Mesenteric fat pad (tissue), 1 donor: ENCODE measurements around the gene PRSS36. TPM values are rescaled to one million over a fixed set of nuclear protein-coding genes. Genes with fewer than 3 reads are reported as not detected.
A peak's percentile ranks its signal among the peaks of the same experiment; 100 is the strongest.
"Not testable (repeated sequence)": the region's sequence is repeated elsewhere in the genome, so short reads cannot be mapped to it uniquely, and the experiment has no call there.

Experiments used
- DNase-seq: peaks from one replicate; pipeline ENCODE4 v3.0.0-alpha.2; 2020; ENCODE audit warnings: low spot score
- total RNA-seq: library from RNA; stranded (reverse); fragmentation: NEBNext Ultra II Directional; extraction: Animal tissue kit (Norgen Biotek cat#: 25700); gene quantifications from one replicate; pipeline ENCODE4 v1.2.1, GENCODE V29; 2021
- donor health status: DM: yes; HTN: yes; CAD: no.

PRSS36 gene
- total RNA-seq, 1 donor from 2014 or later: 9.8 TPM

DNA sequence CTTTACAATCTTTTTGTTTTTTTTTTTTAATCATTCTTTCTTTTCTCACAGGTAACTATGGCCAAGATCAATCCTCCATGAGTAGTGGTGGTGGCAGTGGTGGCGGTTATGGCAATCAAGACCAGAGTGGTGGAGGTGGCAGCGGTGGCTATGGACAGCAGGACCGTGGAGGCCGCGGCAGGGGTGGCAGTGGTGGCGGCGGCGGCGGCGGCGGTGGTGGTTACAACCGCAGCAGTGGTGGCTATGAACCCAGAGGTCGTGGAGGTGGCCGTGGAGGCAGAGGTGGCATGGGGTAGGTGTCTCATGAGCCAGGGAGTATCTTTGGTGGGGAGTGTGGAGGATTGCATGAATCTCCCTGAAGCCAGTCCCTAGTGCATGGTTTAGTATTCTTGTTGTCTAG is 35.0 kb upstream of the PRSS36 start:
- DNase-seq: no peak

DNA sequence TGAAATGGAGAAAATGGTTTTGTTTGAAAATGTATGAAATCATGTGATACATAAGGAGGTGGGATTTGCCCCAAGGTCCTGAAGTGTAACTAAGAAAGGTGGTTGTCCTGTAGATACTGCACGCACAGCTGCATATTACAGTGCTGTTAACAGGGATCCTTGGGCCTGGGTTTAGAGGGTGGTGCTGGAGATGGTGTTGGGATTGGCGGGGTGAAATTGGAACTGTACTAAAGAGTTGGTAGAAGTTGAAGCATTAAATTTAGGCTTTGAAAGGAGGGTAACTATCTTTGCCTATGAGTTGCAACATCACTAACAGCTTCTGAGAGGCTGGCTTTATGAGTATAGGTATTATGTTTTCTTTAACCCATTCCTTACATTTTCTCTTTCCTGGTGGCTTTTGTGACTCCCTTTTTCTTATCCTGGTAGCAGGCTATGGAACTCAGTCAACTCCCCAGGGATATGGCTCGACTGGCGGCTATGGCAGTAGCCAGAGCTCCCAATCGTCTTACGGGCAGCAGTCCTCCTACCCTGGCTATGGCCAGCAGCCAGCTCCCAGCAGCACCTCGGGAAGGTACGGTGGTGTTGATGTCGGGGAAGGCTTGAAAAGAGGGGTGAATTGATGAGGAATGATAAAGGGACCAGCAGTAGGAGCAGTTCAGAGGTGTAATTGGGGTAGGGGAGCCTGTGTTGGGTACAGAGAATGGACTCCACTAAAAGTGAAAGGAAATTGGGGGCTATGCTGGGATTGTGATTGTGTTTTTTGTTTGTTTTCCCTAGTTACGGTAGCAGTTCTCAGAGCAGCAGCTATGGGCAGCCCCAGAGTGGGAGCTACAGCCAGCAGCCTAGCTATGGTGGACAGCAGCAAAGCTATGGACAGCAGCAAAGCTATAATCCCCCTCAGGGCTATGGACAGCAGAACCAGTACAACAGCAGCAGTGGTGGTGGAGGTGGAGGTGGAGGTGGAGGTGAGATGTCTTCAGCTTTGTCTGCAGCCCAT is 33.9 kb upstream of the PRSS36 start:
- no peak for DNase-seq

DNA sequence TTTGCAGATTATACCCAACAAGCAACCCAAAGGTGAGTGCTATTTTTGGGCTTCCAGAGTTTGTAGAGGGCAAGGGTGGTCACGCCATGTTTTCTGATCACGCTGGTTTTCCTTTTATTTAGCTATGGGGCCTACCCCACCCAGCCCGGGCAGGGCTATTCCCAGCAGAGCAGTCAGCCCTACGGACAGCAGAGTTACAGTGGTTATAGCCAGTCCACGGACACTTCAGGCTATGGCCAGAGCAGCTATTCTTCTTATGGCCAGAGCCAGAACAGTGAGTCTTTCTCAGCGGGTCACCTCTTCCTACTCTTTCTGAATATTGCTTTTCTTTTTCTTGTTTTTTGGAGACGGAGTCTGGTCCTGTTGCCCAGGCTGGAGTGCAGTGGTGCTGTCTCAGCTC is 32.5 kb upstream of the PRSS36 start:
- DNase-seq: no peak

DNA sequence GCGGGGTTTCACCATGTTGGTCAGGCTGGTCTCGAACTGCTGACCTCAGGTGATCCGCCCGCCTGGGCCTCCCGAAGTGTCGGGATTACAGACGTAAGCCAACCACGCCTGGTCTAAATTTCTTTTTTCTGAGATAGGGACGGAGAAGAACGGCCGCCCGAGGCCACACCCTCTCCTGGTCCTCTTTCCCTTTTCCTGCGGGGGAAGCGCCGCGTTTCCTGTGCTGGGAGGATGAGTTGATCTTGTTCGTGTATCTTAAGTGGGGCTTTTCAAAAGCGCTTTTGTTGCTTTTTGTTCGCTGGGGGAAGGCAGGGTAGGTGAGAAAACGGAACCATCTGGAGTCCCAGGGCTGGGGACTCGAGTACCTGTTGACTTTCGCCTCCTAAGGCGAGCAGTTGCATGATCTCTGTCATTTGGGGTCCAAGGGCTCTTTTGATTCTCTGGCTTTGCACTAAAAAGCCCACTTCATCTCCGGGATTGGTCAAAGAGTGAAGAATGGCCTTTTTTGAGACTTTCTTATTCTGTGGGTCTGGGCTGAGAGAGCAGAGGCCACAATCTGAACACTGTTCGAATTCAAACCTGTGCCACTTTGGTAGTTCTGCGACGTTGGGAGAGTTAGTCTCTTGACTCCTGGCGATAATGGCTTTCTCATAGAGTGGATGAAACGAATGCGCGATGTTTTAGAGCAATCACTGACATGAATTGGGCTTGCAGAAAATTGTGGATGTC is 31.4 kb upstream of the PRSS36 start:
- DNase-seq: no peak

DNA sequence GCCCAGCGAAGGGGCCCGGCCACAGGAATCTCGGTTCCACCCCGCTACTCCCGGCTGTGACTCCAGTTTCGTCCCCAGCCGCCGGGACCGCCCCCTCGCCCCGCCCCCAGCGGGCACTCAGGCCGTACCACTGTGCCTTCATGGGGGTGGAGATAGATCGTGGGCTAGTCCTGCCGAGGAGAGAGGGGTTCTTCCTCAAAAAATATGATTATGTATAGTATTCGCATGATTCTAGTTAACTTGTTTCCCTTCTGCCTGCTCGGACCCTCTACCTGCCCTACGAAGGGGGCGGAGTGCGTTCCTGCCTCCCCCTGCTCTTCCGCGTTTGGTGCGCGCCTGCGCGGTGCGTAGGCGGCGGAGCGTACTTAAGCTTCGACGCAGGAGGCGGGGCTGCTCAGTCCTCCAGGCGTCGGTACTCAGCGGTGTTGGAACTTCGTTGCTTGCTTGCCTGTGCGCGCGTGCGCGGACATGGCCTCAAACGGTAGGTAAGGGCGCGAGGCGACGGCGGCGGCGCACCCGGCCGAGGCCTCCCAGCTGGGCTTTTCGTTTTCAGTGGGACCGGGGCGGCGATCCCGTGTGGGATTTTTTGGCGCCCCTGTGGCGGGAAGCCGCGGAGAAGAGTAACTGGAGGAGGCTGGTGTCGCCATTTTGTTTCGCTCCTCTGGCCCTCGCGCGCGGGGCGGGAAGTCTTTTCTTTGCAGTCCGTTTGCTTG is 30.0 kb upstream of the PRSS36 start, which contains the start of gene FUS:
Gene FUS, plus strand, starts transcription at position 393 of the 713 bp plus-strand sequence. Its CDS starts 76 bp downstream, at position 469.
- peak; percentile 99 for DNase-seq

DNA sequence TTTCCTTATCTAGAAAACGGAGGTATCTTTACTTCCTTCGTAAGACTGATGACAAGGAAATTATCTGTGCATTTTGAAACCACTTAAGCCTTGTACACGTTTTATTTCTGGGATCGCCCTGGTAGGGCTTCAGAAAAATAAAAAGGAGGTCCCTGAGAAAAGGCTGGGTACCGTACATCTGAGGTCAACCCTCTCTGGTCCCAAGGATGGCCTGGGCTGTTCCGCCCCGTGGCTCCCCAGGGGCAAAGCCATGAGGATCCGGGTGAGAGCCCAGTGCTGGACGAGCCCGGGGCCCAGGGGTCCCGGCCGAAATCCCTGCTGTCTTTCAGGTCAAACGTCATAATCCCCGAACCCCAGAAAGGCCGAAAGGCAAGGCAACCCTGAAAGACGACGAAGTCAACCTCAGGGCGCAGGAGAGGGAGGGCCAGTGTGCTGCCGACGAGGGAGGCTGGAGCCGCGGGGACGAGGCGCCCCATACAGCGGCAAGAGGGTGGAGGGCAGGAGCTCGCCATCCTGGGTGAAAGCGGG is 29.4 kb upstream of the PRSS36 start:
- no peak for DNase-seq

DNA sequence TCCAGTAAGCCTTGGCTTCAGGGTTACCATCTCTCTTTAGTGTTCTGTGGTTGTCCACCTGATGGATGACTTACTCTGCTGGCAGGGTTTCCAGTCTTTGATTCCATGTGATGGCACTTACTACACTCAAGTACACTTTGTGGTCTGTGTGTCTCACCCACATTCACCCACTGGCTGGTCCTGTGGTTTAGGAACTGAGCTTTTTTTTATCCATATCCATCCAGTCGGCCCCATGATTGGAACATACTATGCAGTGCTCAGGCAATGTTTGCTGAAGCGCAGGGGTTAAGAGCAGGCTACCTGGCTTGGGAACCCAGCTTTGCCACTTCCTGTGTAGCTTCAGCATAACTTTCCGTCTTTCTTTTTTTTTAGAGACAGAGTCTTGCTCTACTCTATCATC is 27.3 kb upstream of the PRSS36 start:
- no peak for DNase-seq

DNA sequence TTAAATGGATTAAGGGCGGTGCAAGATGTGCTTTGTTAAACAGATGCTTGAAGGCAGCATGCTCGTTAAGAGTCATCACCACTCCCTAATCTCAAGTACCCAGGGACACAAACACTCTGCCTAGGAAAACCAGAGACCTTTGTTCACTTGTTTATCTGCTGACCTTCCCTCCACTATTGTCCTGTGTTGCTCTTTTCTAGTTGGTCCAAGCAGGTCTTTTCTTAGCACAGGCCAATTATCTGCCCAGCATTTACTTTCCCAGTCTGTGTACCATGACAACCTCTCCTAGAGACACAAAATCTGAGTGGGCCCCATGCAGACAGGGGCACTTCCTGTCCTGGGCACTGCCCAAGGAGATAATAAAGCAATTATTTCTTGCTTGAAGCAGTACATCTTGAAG is 20.2 kb upstream of the PRSS36 start:
- DNase-seq: not testable (repeated sequence)

DNA sequence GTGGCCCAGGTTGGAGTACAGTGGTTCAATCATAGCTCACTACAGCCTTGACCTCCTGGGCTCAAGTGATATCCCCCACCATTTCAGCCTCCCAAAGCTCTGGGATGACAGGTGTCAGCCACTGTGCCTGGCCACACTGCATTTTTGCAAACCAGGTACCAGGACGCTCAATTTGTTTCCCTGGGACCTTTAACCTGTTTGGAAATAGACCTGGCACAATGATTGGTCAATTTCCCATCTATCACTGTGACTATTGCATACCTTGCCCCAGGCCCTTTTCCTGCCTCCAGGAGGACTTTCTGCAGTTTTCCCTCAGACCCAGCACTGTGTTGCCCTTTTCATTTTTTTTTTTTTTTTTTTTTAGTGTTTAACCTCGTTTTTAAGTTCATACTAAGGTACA is 19.0 kb upstream of the PRSS36 start:
- DNase-seq: no peak

DNA sequence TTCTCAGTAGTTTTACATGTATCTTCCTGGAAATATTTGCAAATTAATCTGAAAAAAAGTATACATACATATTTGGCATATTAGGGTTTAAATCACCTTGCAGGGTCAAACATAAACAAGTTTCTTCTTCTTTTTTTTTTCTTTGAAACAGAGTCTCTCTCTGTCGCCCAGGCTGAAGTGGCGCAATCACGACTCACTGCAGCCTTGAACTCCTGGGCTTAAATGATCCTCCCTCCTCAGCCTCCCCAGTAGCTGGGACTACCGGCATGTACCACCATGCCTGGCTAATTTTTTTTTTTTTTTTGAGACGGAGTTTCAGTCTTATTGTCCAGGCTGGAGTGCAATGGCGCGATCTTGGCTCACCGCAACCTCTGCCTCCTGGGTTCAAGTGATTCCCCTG is 17.4 kb upstream of the PRSS36 start:
- DNase-seq: no peak

DNA sequence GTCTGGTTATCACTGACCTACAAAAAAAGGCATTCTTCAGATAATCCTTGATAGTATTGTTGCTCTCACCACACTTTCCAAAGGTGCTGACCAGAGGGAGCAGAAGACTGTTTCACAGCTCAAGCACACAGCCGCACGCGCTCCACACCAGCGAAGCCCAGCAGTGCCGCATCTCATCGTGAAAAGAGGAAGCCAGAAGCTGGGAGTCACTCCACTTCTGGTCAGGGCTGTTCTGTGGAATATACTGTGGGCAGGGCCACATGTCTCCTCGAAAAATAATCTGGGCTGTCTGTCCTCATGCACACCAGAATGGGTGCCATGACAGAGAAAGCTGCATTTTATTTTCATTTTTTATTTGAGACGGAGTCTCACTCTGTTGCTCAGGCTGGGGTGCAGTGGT is 7.3 kb upstream of the PRSS36 start:
- no peak for DNase-seq

DNA sequence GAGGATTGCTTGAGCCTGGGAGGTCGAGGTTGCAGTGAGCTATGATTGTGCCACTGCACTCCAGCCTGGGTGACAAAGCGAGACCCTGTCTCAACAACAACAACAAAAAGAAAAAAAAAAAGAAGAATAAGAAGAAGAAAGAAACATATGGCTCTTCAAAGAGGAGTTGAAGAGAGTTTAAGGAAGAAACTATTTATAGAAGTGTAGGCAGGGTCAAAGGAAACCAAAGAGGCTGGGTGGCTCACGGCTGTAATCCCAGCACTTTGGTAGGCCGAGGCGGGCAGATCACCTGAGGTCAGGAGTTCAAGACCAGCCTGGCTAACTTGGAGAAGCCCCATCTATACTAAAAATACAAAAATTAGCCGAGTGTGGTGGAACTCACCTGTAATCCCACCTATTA is 1.1 kb upstream of the PRSS36 start:
- DNase-seq: not testable (repeated sequence)

DNA sequence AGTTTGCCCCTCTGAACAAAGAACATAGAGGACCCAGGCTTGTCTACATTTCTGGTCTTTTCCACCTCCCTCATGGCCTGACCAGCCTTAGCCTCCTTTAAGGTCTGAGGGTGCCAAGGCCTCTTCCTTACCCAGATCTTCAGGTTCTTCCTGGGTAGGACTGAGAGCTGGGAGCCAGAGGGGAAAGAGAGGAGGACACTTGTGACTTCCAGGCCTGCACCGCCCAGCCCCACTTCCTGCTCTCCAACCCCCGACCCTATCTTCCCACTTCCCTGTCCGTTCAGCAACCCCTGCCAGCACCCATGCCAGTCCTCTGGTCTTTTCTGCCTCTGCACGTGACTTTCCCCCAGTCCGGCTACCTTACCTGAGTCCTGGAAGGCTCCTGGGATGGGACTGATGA is 534 bp downstream of the PRSS36 start:
- no peak for DNase-seq

DNA sequence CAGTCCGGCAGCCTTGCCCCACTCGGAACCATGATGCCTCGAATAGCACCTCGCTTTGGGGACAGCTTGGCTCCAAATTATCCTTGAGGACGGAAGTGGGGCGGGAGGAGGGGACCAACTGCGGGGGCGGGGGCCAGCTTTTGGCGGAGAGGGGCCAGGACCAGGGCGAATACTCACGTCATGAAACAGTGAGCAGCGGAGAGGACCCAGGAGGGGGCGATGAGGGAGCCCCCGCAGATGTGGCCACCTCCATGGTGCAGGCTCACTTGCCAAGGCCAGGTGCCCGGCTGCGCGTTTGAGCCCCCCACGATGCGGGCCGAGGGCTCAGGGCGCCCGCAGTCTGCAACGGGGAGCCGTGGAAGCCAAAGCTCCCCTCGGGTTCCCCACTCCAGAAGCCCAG is 970 bp downstream of the PRSS36 start:
- DNase-seq: no peak

DNA sequence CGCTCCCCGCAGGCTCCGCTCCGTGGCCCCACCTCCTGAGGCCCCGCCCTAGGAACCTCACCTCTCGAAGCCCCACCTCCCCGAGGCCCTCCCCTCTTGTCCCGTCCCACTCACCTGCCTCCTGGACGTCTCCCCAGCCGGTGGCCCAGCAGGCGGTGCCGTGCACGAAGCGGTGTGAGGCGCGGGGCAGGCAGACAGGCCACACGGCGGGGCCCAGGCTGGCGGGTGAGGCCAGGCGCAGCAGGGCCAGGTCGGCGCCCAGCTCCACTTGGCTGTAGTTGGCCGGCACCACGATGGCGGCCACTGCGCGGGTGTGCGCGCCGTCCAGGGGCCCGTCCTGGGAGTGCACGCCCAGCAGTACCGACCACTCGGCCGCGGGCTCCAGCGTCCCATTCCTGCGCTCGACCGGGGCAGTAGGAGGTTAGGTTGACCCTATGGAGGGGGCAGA is 1.6 kb downstream of the PRSS36 start:
- no peak for DNase-seq

DNA sequence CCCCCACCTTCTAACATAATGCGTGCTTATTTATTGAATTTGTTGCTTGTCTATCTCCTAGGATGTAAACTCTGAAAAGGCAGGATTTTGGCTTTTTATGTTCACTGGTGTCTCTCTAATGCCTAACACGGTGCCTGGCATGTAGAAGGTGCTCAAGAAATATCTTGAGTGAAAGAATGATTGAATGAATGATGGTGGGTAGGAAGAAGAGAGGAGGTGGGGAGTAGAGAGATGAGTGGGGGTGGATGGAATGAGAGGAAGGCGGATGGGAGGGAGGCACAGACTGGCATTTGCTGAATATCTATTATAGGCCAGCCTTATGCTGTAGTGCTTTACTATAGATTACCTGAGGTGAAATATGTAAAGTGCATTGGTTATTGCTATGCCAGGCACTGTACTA is 2.3 kb downstream of the PRSS36 start:
- DNase-seq: no peak

DNA sequence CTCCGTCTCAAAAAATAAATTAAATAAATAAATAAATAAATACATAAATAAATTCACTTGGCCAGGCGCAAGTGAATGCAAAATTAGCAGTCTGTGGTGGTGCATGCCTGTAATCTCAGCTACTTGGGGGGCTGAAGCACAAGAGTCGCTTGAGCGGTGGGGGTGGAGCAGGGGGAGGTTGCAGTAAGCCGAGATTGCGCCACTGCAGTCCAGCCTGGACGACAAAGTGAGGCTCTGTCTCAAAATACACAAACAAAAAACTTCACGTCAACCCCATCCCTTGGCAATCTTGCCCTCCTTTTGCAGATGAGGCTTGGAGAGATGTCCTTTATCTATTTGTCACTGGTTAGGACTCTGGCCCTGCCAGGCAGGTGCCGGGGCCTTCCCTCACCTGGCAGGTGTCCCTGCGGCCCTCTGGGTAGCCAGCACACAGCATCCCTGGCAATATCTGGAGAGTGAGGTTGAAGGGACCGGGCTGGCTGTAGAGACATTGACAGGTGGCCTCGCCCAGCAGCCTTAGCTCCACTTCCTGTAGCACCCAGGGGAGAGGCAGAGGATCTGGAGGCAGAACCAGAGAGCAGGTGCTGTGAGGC is 4.4 kb downstream of the PRSS36 start:
- DNase-seq: no peak

DNA sequence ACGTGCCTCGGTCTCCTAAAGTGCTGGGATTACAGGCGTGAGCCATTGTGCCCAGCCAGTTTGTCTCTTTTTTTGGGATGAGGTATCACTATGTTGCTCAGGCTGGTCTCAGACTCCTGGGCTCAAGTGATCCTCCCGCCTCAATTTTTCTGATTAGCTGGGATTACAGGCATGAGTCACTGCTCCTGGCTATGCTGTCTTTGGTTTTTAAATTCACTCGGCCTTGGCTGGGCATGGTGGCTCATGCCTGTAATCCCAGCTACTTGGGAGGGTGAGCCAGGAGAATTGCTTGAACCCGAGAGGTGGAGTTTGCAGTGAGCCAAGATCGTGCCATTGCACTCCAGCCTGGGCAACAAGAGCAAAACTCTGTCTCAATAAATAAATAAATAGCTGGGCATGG is 5.4 kb downstream of the PRSS36 start:
- DNase-seq: not testable (repeated sequence)

DNA sequence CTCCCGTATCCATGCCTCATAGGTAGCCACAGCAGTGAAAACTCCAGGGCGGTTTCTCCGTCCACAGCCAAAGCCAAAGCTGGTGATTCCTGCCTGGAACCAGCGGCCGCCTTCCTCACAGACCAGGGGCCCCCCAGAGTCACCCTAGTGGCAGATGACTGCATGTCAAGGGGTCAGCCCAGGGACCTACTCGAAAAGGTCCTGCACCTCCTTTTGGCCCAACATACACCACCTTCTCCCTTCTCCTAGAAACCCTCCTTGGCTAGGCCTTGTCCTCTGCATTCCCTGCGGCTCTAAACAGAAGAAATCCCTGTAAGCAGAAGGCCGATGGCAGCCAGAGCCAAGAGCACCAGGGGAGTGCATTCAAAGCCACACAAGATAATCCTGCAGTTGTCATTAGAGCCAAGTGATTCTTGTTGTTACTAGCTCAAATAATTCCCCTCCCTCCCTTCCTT is 6.1 kb downstream of the PRSS36 start:
- no peak for DNase-seq

DNA sequence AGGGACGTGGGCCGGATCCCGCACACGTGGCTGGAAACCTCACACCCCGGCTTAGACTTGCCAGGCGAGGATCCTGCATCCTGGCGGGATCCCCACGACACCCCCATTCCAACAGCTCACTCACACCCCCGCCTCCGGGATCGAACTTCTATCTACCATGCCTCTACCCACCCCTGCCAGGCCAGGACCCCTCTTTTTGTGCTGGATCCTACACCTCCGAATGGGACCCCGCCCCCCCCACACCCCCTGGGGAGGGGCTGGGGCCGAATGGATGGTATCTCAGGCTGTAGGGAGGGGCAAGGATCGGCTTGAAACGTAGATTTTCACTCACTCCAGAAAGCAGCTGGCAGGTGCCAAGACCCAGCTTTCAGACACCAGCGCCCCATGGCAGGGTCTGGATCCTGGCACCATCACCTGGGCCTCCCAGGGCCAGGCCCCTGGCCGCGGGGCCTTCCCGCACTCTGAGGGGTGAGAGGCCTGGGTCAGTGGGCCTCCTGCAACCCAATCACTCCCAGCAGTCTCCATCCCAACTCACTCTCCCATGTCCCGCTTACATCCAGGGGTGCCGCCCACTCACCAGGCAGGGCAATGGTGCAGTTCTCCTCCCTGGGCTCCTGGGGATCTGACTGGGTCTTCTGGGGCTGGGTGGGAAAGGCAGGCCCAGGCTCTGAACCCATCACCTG is 6.7 kb downstream of the PRSS36 start:
- no peak for DNase-seq
